HG03442 (cell line): Measurements from ENCODE around the gene ZNF681.
"Not testable (repeated sequence)": the region's sequence is repeated elsewhere in the genome, so short reads cannot be mapped to it uniquely, and the experiment has no call there.

Source experiments
- ATAC-seq: cut with Tn5 transposase; IDR thresholded peaks from one replicate; pipeline ENCODE4 v1.9.1; 2021; ENCODE audit warnings: mild to moderate bottlenecking, moderate library complexity; ENCODE audit not compliant: unreplicated experiment

The ZNF681 gene

DNA sequence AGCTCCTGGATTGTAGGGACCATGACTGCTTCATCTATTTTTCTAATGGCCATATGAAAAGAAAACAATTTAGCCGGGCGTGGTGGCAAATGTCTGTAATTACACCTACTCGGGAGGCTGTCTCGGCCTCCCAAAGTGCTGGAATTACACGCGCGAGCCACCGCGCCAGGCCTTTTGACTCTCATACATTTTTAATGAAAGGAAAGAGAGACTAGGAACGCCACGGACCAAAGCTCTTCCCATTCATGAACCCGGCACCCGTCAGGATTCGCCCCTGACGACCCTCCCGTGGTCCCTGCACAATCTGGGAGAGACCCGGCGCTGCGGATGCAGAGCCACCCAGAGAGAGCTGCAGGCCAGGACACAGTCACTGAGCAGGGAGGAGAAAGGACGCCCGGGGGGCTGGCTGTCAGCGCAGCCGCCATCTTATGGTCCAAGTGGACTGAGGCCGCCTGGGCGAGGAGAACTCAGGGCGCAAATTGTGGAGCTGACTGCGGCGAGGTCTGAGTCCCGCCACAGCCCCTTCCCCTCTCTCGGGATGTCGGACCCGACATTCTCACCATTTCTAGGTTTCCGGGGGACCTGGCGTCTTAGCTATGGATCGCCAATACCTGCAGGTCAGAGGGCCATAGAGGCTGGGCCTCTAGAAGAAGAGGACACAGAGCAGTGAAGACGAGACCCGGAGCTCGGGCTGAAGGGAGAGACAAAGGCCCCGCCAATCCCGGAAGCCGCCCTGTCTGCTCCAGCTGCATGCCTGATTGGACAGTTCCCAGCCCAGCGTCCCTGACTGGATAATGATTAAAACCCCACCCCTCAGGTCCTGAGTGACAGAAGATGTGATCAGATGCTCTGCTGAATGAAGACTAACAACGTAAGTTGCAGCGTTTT is at the start of gene ZNF681:
Gene ZNF681 (minus strand): TSS at position 705 of the 888 bp plus-strand sequence. CDS start 142 bp downstream, at position 563.
- ATAC-seq, result peak; percentile 76

DNA sequence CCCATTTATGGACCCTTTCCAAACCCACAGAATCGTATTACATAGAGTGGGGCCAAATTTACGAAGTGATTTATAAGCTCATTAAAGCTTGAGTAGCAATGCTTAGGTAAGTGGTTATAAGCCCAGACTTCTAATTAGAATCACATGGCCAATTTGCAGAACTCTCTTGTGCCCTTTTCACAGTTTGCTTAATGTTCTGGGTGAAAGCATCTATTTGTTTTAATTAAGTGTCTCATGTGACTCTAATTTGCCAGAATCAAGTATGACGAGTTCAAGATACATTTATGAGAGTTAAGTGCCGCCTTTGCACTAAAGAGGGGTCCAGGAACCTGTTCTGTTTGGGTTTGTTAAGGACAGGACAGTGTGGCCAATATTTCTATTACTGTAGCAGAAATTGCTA is 46.0 kb upstream of the ZNF681 start:
- ATAC-seq, result no peak

DNA sequence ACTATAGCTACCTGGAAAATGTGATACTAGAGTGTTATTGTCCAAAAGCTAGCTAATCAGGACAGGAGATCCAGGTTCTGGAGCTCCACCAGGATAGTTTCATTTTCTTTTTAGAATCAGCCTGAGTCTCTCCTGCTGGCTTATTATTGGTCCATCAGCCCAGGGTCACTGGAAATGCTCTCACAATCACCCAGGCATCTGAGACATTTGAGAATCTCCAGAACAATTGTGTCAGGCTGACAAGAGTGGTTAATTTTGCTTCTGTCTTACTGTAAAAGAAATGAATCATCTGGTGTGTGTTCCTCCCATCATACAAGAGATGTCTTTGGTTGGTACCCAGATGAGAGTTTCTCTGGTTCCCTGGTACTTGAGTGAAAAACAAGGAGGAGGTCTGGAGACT is 43.6 kb upstream of the ZNF681 start:
- no peak for ATAC-seq

DNA sequence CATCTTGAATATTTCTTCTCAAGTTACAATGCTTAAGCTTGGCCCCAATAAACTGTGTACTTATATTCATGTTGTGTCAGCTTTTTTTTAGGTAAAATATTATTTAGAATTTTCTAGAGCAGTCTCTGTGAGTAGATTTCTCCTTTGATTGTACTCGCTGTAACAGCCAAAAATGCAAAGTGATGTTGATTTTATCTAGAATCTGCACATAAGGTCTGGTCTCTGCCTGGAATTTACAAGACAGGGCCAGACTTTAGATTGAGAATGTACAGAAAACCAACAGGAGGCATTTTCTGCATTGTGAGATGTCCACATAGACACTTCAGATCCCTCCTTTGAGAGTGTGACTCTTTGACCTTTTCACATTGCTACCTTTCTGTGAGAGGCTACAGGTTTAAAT is 43.1 kb upstream of the ZNF681 start:
- no peak for ATAC-seq

DNA sequence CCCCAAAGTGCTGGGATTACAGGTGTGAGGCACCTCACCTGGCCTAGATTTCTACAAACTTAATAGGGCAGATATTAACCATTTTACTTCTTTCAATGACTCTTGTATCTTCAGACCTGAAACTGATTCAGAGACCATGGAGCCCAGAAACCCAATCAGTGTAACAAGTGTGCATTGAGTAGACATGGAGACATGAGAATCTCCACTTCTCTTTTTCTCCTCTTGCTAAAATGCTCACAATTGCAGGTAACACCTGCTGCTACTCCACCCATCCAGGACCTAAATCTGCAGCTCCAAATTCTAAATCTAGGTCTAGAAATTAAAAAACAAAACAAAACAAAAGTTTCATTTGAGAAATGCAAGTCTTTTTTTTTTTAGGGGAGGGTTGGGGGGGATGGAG is 42.2 kb upstream of the ZNF681 start:
- no peak for ATAC-seq

DNA sequence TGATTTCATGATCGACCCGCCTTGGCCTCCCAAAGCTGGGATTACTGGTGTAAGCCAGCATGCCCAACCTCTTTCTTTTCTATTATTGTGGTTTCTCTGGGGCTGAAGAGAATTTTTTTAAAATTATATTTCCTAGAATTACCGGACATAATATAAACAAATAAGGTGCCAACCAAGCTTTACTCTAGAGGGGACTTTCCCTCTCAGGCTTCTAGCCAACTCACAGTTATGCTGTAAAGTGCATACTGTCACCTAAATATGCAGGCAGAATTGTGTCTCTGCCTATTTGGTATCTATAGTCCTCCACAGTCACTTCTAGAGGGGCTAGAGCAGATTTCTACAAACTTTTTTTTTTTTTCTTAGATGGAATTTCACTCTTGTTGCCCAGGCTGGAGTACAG is 41.6 kb upstream of the ZNF681 start:
- ATAC-seq, result no peak

DNA sequence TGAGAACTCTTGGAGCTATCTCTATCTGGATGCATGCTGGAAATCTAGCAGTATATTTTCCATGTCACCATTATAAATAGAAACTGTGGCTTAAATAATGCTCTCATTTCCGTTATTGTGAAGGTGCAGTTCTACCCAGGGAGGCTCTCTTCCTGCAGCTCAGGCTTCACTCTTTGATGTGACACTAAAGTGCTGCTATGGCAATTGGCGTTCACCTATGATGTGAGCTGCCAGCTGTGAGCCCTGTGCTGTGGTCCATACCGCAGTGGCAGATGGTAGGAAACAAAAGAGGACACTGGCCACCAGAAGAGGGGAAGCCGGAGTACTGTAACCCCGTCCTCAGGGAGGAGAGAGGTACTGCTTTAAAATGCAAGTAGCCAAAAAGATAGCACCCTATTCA is 40.6 kb upstream of the ZNF681 start:
- ATAC-seq, result no peak

DNA sequence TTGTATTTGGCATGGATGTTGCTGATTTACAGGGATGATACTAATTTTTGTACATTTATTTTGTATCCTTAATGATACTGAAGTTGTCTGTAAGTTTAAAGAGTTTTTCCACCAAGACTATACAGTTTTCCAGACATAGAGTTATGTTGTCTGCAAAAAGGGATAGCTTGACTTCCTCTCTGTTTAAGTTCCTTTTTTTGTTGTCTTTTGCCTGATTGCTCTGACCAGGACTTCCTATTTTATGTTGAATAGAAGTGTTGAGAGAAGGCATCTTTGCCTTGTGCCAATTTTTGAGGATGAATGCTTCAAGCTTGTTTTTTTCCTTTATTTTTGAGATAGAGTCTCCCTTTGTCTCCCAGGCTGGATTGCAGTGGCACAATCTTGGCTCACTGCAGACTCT is 36.8 kb upstream of the ZNF681 start:
- no peak for ATAC-seq

DNA sequence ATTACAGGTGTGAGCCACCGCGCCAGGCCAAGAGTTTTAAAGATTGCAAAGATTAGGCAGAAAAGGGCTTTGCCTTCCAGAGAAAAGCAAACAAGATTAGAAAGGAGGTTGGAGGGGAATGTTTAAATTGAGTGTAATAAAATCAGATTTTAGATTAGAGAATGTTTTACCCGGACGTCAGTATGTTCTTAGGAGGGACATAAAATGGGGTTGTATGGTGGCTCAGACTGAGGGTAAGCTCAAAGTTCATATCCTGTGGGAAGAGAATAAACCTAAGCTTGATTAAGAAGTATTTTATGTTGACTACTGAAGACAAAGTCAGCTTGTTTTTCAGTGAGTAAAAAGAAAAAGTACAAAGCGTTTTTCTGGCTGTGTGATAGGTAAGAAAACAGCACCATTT is 34.1 kb upstream of the ZNF681 start:
- no peak for ATAC-seq

DNA sequence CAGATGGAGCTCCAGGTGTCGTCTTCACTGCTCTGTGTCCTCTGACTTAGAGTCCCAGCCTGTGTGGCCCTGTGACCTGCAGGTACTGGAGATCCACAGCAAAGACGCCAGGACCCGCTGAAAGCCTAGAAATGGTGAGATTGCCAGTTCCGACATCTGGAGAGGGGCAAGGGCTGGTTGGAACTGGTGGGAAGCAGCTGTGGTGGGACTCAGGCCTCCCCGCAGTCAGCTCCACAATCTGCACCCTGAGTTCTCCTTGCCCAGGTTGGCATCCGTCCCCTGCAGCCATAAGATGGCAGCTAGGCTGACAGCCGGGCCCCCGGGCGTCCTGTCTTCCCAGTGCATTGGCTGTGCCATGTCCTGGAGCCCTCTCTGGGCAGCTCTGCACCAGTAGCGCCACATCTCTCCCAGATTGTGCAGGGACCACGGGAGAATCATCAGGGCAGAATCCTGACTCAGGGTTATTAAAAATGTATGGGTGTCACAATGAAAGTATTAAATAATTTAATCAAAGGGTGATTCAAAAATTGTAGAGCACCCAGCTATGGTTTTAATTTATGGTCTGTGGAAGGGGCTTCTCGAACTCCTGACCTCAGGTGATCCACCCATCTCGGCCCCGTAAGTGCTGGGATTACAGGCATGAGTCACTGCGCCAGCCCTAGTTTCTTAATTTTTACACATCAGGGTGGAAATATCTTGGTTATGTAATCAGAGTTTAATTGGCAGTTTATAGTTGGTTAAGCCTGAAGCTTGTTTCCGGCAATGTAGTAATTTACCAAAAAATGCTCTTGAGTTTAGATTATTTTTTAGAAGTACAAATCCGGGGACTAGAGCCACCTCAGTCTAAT is 32.2 kb upstream of the ZNF681 start:
- no peak for ATAC-seq

DNA sequence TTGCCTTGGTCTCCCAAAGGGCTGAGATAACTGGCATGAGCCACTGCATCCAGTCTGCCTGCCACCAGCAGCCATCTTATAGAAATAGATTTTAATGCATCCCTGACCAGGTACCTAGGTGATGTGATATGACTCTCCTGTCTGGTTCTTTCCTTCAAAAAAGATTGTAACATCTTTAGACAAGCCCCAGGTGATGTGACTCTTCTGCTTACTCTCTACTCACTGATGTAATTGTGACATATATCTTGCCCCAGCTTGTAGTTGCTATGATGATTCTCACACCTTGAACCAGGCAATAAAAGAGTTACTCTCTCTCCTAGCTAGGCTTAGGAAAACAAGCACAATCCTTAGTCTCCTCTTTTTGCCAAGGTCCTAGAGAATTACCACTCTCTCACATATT is 30.6 kb upstream of the ZNF681 start:
- ATAC-seq, result no peak

DNA sequence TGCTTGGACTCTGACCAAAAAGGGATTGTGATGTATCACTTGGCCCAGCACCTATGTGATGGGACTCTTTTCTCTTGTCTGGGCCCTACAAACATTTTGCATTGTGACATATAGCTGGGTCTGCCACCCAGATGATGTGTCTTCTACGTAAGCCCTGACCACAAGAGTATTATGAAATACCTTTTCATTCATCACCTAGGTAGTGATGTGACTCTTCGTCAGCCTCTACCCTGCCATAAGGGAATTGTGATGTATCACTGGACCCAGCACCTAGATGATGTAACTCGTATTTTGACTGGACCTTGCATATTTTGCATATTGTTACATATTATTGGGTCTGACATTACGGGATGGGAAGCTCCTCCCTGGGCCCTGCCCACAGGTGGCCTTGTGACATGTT is 29.7 kb upstream of the ZNF681 start:
- no peak for ATAC-seq

DNA sequence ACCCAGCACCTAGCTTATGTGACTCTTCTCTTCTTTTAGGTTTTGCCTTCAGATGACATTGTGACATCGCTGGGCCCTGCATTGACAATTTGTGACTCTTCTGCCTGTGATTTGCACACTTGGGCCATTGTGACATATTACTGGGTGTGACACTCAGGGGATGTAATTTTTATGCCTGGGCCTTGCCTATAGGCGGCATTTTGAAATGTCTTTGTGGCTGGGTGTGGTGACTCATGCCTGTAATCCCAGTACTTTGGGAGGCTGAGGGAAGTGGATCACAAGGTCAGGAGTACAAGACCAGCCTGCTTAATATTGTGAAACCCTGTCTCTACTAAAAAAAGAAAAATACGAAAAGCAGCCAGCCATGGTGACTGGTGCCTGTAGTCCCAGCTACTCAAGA is 28.4 kb upstream of the ZNF681 start:
- no peak for ATAC-seq

DNA sequence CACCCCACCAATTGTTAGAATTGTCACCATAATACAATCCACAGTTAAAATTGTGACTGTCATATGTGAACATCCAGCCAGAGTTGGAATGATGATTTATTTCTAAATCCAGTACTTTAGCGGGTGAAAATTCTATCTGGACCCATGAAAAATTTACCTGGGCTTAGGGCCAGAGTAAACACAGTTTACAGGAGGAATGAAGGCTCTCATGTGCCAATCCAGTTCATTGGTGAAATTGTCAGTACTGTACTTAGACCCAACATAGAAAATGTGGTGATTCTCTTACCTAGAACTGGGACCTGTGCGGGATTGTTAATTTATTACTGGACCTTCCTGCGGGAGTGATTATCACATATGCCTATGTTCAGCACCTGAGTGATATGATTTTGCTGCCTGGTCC is 27.3 kb upstream of the ZNF681 start:
- ATAC-seq, result no peak

DNA sequence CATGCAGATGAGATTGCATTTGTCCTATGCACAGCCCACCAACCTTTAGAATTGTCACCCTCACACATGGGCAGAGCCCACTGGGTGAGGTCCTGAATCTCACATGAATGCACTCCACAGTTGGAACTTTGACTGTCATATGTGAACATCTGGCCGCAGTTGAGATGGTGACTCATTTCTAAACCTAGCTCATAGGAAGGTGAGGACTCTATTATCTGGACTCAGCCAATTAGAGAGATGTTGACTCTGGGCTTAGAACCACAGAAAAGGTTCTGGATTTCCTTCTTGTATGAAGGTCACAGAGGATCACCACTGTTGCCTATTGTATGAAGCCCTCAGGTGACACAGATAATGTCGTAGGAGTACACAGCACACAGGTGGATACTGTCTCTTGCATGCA is 25.6 kb upstream of the ZNF681 start:
- ATAC-seq, result peak; percentile 36

DNA sequence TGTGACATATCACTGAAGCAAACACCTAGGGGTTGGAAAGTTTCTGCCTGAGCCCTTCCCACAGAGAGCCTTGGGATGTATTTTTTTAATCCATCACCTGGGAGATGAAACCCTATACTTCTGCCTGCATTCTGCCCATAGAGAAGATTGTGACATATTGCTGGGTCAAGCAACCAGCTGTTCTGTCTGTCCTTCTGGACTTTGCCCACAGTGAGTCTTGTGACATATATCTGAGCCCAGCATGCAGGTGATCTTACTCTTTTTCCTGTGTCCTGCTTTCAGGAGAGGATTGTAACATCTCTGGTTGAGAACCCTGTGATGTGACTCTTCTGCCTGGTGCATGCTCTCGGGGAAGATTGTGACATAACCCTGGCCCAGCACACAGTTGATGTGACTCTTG is 24.9 kb upstream of the ZNF681 start:
- ATAC-seq, result no peak

DNA sequence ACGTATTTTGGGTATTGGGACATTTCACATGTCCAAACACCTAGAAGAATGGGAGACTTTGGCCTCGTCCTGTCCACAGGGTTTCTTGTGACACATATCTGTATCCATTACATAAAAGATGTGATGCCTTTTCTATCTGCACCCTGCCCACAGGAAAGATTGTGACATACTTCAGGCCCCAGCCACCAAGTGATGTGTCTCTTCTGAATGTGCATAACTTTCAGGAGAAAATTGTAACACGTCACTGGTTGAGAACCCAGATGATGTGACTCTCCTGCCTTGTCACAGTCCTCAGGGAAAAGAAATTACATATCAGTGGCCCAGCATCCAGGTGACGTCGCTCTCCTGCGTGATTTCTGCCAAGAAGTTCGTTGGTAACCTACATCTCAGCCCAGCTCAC is 21.0 kb upstream of the ZNF681 start:
- ATAC-seq, result no peak

DNA sequence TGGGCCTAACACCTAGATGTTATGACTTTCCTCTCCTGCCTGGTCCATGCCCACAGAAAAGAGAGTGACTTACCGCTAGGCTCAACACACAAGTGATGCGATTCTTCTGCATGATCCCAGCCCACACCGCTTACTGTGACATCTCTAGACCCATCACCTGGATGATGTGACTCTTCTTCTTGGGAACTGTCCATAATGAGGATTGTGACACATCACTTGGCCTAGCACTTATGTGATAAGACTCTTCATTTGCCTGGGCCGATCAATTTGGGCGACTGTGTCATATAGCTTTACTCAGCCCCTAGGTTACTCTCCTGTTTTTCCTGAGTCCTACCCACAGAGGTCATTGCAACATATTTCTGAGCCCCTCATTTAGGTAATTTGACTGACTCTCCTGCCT is 19.9 kb upstream of the ZNF681 start:
- ATAC-seq, result no peak

DNA sequence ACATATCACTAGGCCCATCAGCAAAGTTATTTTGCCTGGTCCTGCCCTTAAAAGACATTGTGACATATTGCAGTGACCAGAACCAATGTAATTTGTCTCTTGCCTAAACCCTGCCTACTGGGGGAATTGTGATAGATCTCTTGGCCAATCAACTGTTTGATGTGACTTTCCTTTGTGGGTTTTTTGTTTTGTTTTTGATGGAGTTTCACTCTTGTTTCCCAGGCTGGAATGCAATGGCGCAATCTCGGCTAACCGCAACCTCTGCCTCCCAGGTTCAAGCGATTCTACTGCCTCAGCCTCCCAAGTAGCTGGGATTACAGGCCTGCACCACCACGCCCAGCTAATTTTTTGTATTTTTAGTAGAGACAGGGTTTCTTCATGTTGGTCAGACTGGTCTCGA is 19.3 kb upstream of the ZNF681 start:
- ATAC-seq, result not testable (repeated sequence)

DNA sequence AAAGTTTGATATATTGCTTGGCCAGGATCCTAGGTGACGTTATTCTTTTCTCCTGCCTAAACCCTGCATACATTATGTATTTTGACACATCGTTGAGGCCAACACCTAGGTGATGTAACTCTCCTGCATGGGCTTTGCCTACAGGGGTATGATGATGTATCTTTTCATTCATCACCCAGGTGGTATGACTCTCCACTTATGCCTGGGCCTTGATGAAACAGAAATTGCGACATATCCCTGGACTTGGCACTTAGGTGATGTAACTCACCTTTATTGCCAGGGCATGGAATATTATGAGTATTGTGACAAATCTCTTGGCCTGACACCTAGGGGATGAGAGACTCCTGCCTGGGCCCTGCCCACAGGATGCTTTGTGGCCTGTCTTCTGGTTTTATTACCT is 18.5 kb upstream of the ZNF681 start:
- ATAC-seq, result no peak

DNA sequence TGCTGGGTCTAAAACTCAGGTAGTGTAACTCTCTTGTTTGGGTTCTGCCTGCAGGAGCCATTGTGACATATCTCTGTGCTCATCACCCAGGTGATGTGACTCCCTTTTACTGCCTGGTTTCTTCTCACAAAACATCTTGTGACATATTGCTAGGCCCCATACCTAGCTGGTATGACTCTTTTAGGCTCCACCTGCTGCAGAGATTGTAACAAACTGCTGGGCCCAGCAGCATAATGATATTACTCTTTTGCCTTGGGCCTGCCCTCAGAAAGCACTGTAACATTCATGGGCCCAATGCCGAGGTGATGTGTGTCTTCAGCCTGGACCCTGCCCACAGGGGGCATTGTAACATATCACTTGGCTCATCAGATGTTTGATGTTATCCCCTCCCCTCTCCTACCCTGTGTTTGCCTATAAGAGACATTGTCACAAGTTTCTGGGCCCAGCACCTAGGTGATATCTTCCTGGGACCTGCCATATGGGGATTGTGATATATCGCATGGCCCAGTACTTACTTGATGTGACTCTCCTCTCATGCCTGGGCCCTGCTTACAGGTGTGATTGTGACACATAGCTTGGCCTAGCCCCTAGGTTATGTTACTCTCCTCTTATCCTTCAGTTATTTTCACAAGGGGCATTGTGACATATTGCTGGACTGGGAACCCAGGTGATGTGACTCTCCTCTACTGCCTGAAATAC is 18.0 kb upstream of the ZNF681 start:
- ATAC-seq, result no peak
